ENCODE measurements around the gene NLGN4X.

NLGN4X gene

GRCh38 chrX:6151971-6152370 lies 76.7 kb downstream of the NLGN4X start:
- no peak for DNase-seq (ENCODE audit: low spot score)

GRCh38 chrX:6149060-6149872 lies 79.4 kb downstream of the NLGN4X start:
- no peak for DNase-seq (ENCODE audit: low spot score)

GRCh38 chrX:6134255-6134654 lies 94.4 kb downstream of the NLGN4X start:
- DNase-seq (ENCODE audit: low spot score): no peak

GRCh38 chrX:6132970-6133369 lies 95.7 kb downstream of the NLGN4X start:
- no peak for DNase-seq (ENCODE audit: low spot score)

GRCh38 chrX:6131287-6131686 lies 97.4 kb downstream of the NLGN4X start:
- no peak for DNase-seq (ENCODE audit: low spot score)

- no peak for DNase-seq (ENCODE audit: low spot score)
These were observed 99.5 kb downstream of the NLGN4X start for GRCh38 chrX:6129195-6129594.

GRCh38 chrX:6120329-6120728 lies 108.3 kb downstream of the NLGN4X start:
- no peak for DNase-seq (ENCODE audit: low spot score)

- DNase-seq (ENCODE audit: low spot score): no peak
These were observed 133.2 kb downstream of the NLGN4X start for GRCh38 chrX:6095469-6095868.

GRCh38 chrX:6074532-6074931 lies 154.1 kb downstream of the NLGN4X start:
- no peak for DNase-seq (ENCODE audit: low spot score)

GRCh38 chrX:6071731-6072130 lies 156.9 kb downstream of the NLGN4X start:
- no peak for DNase-seq (ENCODE audit: low spot score)

- DNase-seq (ENCODE audit: low spot score): no peak
These were observed 161.1 kb downstream of the NLGN4X start for GRCh38 chrX:6067600-6067999.

- peak; percentile 5 for DNase-seq (ENCODE audit: low spot score)
These were observed 175.5 kb downstream of the NLGN4X start for GRCh38 chrX:6053141-6053540.

GRCh38 chrX:6052111-6052745 lies 176.4 kb downstream of the NLGN4X start:
- DNase-seq (ENCODE audit: low spot score): no peak

- no peak for DNase-seq (ENCODE audit: low spot score)
These were observed 179.5 kb downstream of the NLGN4X start for GRCh38 chrX:6049132-6049531.

- no peak for DNase-seq (ENCODE audit: low spot score)
These were observed 187.0 kb downstream of the NLGN4X start for GRCh38 chrX:6041630-6042029.

- no peak for DNase-seq (ENCODE audit: low spot score)
These were observed 199.7 kb downstream of the NLGN4X start for GRCh38 chrX:6029014-6029413.

- DNase-seq (ENCODE audit: low spot score): peak; percentile 0
These were observed 201.7 kb downstream of the NLGN4X start for GRCh38 chrX:6026980-6027379.

- DNase-seq (ENCODE audit: low spot score): peak; percentile 9
These were observed 202.2 kb downstream of the NLGN4X start for GRCh38 chrX:6026429-6026828.

GRCh38 chrX:6024204-6024603 lies 204.5 kb downstream of the NLGN4X start:
- no peak for DNase-seq (ENCODE audit: low spot score)

- peak; percentile 10 for DNase-seq (ENCODE audit: low spot score)
These were observed 207.2 kb downstream of the NLGN4X start for GRCh38 chrX:6021316-6022091.

GRCh38 chrX:6019076-6019475 lies 209.6 kb downstream of the NLGN4X start:
- no peak for DNase-seq (ENCODE audit: low spot score)

GRCh38 chrX:6015423-6015822 lies 213.2 kb downstream of the NLGN4X start:
- no peak for DNase-seq (ENCODE audit: low spot score)

- no peak for DNase-seq (ENCODE audit: low spot score)
These were observed 216.3 kb downstream of the NLGN4X start for GRCh38 chrX:6012357-6012756.

Measured in globus pallidus (tissue), 1 donor.